HepG2 (cell line): Measurements from ENCODE around the gene VEGFA. TPM values are rescaled to one million over a fixed set of nuclear protein-coding genes. Genes with fewer than 3 reads are reported as not detected.

Experiments used
- ATAC-seq: fragments of 200-7000 bp; cut with Tn5 transposase; 3 replicates; pipeline ENCODE4 v1.9.1; 2020; ENCODE audit warnings: mild to moderate bottlenecking, moderate library complexity
- BruUV-seq: library from RNA; stranded (reverse); fragments of 400-500 nt; replicated peaks from 2 replicates; lab custom pipeline; 2021; lab: Mats Ljungman, UMichigan
- CTCF ChIA-PET: fragments of 300-600 bp; formaldehyde crosslinking; extraction: SDS; loops from one replicate; lab custom pipeline; 2021; ENCODE audit warnings: low total read pairs, inconsistent platforms, low intra/inter-chr PET ratio; lab: Yijun Ruan, JAX
- POLR2A ChIA-PET: fragments of 350-600 bp; sonication (Branson Sonifier 250); formaldehyde crosslinking; loops from one replicate; lab custom pipeline; 2020; ENCODE audit warnings: antibody characterized with exemption, inconsistent platforms; lab: Yijun Ruan, JAX
- DNase-seq: peaks from one replicate; pipeline ENCODE4 v3.0.0-alpha.2; 2015; ENCODE audit warnings: low spot score
- FAIRE-seq: peaks from 3 replicates; lab custom pipeline; 2011; peaks lifted over from hg19 to GRCh38; lab: Jason Lieb, UNC
- H2AFZ ChIP-seq: one replicate; pipeline ENCODE4 v1.6.1; 2011; ENCODE audit warnings: low read length, inconsistent platforms
- H3K27ac ChIP-seq: fragments of 300-600 bp; 3 replicates; pipeline ENCODE4 v1.8.0; 2011; ENCODE audit warnings: mixed run types, mild to moderate bottlenecking, mixed read lengths, low read length, inconsistent platforms; ENCODE audit not compliant: insufficient read depth; ENCODE audit errors: extremely low read length
- H3K27me3 ChIP-seq, 2 experiments: fragments of 200-600 bp in 1 of 2; 2 replicates in 1 of 2; 3 replicates in 1 of 2; pipeline versions ENCODE4 v1.6.0 to v1.8.0; 2011; ENCODE audit warnings: low read length in 2 of 2, mild to moderate bottlenecking in 2 of 2, moderate library complexity in 2 of 2, inconsistent platforms in 1 of 2; ENCODE audit not compliant: insufficient read depth in 2 of 2, control insufficient read depth in 1 of 2
- H3K36me3 ChIP-seq, 2 experiments: fragments of 200-600 bp in 1 of 2; replicated peaks in 1 of 2; 2 replicates in 1 of 2; 3 replicates in 1 of 2; pipeline versions ENCODE4 v1.5.1 to v1.8.0; 2011; ENCODE audit warnings: low read length in 2 of 2, inconsistent platforms in 1 of 2; ENCODE audit not compliant: insufficient read depth in 2 of 2, control insufficient read depth in 1 of 2
- H3K4me1 ChIP-seq: 2 replicates; pipeline ENCODE4 v1.5.1; 2012; ENCODE audit warnings: low read length, inconsistent platforms; ENCODE audit not compliant: insufficient read depth
- H3K4me2 ChIP-seq: 2 replicates; pipeline ENCODE4 v1.6.0; 2011; ENCODE audit warnings: low read depth, low read length, inconsistent platforms
- H3K4me3 ChIP-seq, 3 experiments: fragments of 200-600 bp in 1 of 3; sonication (generic), shearing (Covaris generic) in 1 of 3; replicated peaks in 1 of 3; 2 replicates each; pipeline ENCODE4 v1.5.1; 2011 to 2016; ENCODE audit warnings: low read length in 3 of 3, inconsistent platforms in 2 of 3, low read depth in 2 of 3, mild to moderate bottlenecking in 2 of 3, control low read depth in 1 of 3, mixed read lengths in 1 of 3; ENCODE audit not compliant: insufficient read depth in 1 of 3
- H3K79me2 ChIP-seq: one replicate; pipeline ENCODE4 v1.6.1; 2011; ENCODE audit warnings: low read length, inconsistent platforms; ENCODE audit not compliant: insufficient read depth
- H3K9ac ChIP-seq: 2 replicates; pipeline ENCODE4 v1.6.0; 2011; ENCODE audit warnings: mild to moderate bottlenecking, low read depth, low read length, inconsistent platforms; ENCODE audit not compliant: insufficient read depth
- H3K9me3 ChIP-seq: 2 replicates; pipeline ENCODE4 v1.5.1; 2012; ENCODE audit warnings: mild to moderate bottlenecking, low read length
- H4K20me1 ChIP-seq: 2 replicates; pipeline ENCODE4 v1.6.0; 2011; ENCODE audit warnings: inconsistent platforms, mild to moderate bottlenecking, low read length, moderate library complexity; ENCODE audit not compliant: insufficient read depth
- FOXA3 ChIP-seq: IDR thresholded peaks from 2 replicates; pipeline ENCODE4 v1.6.1; 2016; ENCODE audit warnings: missing genetic modification reagents, missing compliant biosample characterization
- KMT2A ChIP-seq: sonication (generic); formaldehyde crosslinking; IDR thresholded peaks from 2 replicates; pipeline ENCODE4 v1.4.0; 2020; ENCODE audit warnings: missing genetic modification reagents
- PPARG ChIP-seq: conservative IDR thresholded peaks from 2 replicates; pipeline ENCODE4 v1.6.1; 2016; ENCODE audit warnings: missing biosample characterization, missing genetic modification reagents
- TRIM22 ChIP-seq: fragments of 450-650 bp; IDR thresholded peaks from 2 replicates; pipeline ENCODE4 v1.6.1; 2017
- ZFP62 ChIP-seq: sonication (generic); formaldehyde crosslinking; IDR thresholded peaks from 2 replicates; pipeline ENCODE4 v1.4.0; 2020; ENCODE audit warnings: missing genetic modification reagents
- ZMYM4 ChIP-seq: sonication (generic); formaldehyde crosslinking; IDR thresholded peaks from 2 replicates; pipeline ENCODE4 v1.8.1; 2023; ENCODE audit warnings: mild to moderate bottlenecking, missing genetic modification reagents
- ZNF30 ChIP-seq: sonication (generic); formaldehyde crosslinking; IDR thresholded peaks from 2 replicates; pipeline ENCODE4 v1.5.0; 2020; ENCODE audit warnings: mild to moderate bottlenecking, missing genetic modification reagents
- ZNF414 ChIP-seq: sonication (generic); formaldehyde crosslinking; IDR thresholded peaks from 2 replicates; pipeline ENCODE4 v1.5.0; 2020; ENCODE audit warnings: missing genetic modification reagents
- ZNF549 ChIP-seq: sonication (generic); formaldehyde crosslinking; IDR thresholded peaks from 2 replicates; pipeline ENCODE4 v1.5.0; 2020; ENCODE audit warnings: missing genetic modification reagents
- ZNF766 ChIP-seq: sonication (generic); formaldehyde crosslinking; IDR thresholded peaks from 2 replicates; pipeline ENCODE4 v1.5.0; 2020; ENCODE audit warnings: missing genetic modification reagents, borderline replicate concordance
- WGBS: methylation state at CpG from one replicate; pipeline ENCODE4 v1.1.6; 2017; ENCODE audit warnings: low lambda C conversion rate; 5-methylcytosine and 5-hydroxymethylcytosine counted together
- in situ Hi-C: cut with HindIII; loops from 2 replicates; pipeline ENCODE4 v1.10.0; 2017; ENCODE audit warnings: low pct_unique_long_range_greater_than_20kb; ENCODE audit not compliant: extremely low pct_ligation_motif_present
- intact Hi-C: fragments of 100-400 bp; cut with micrococcal nuclease; formaldehyde crosslinking; loops from one replicate; pipeline ENCODE4 v1.10.0; 2022; ENCODE audit not compliant: unreplicated experiment
- polyA plus RNA-seq, 8 experiments: library from polyadenylated mRNA; depleted of rRNA in 3 of 8; stranded (reverse) in 7 of 8; unstranded in 1 of 8; fragments of >200 nt; fragmentation: Illumina TruSeq in 4 of 8; extraction: Trizol in 4 of 8; gene quantifications; 2 replicates each; pipeline versions ENCODE4 v1.2.1 to v1.2.3, GENCODE V29; 2011 to 2016; ENCODE audit warnings: low read depth in 4 of 8, missing spikeins in 1 of 8, mixed read lengths in 1 of 8; ENCODE audit not compliant: insufficient read depth in 1 of 8
- total RNA-seq, 5 experiments: library from RNA; depleted of rRNA; stranded (reverse); fragments of >200 nt; fragmentation: Illumina TruSeq; extraction: Trizol; gene quantifications; 2 replicates each; pipeline ENCODE4 v1.2.3, GENCODE V29; 2016; ENCODE audit warnings: low read depth in 1 of 5

The VEGFA gene
- total and polyA plus RNA-seq, 2 of the 13 experiments (the other 11 are each of a cell fraction or from before 2014, with no cell fraction given): 68.1 to 629 TPM

GRCh38 chr6:43800298-43800623 is 30.2 kb downstream of the VEGFA start:
- H3K27ac ChIP-seq: no peak overlapping the region
- no peaks in the 10 kb centered on the region for H3K9me3 ChIP-seq
- no peak overlapping the region for H3K9ac ChIP-seq
- in situ Hi-C loops (no loop called here), intact Hi-C loops (no loop called here)
- DNase-seq (no peak), ATAC-seq (no peak), FAIRE-seq (no peak)
- no peak overlapping the region for H3K4me3 ChIP-seq
- H3K79me2 ChIP-seq: no peaks in the 10 kb centered on the region
- WGBS: 30% methylated on average over 3 of the region's 3 CpGs
- no TSS peak for BruUV-seq
- ChIA-PET CTCF (no interaction called here), POLR2A (interaction anchor here (0.9 kb wide), 1 partner anchor 30 kb away, joined by 4 read pairs; the partner anchor contains the start of gene VEGFA)
- TF ChIP-seq FOXA3 (CRISPR knock-in tag) (no peak), ZNF549 (CRISPR knock-in tag) (no peak), TRIM22 (no peak), ZNF766 (CRISPR knock-in tag) (no peak), PPARG (no peak), ZNF30 (CRISPR knock-in tag) (no peak), ZNF414 (no peak), ZMYM4 (CRISPR knock-in tag) (no peak), ZFP62 (CRISPR knock-in tag) (no peak), KMT2A (CRISPR knock-in tag) (no peak)
- no peak overlapping the region for H3K4me2 ChIP-seq
- peaks cover 98% of the 10 kb centered on the region for H3K4me1 ChIP-seq
- no peaks in the 10 kb centered on the region for H3K36me3 ChIP-seq
- no peaks in the 10 kb centered on the region for H4K20me1 ChIP-seq
- H3K27me3 ChIP-seq: no peaks in the 10 kb centered on the region; a peak in 1 of 5 replicates
- no peak overlapping the region for H2AFZ ChIP-seq
